LNCaP clone FGC (cell line): ENCODE measurements around the gene FRMD4A.

Experiments
- DNase-seq: peaks from one replicate; pipeline ENCODE4 v3.0.0-alpha.2; 2011; ENCODE audit warnings: low read depth
- H3K4me3 ChIP-seq: 2 replicates; pipeline ENCODE4 v1.5.1; 2011; ENCODE audit warnings: mild to moderate bottlenecking, low read depth, low read length, control low read depth
- CTCF ChIP-seq: IDR thresholded peaks from 2 replicates; pipeline ENCODE4 v1.5.1; 2012; ENCODE audit warnings: mild to moderate bottlenecking; ENCODE audit not compliant: control insufficient read depth, insufficient read depth; ENCODE audit errors: extremely low read depth

FRMD4A gene

GRCh38 chr10:13823709-13824405 lies 506.9 kb downstream of the FRMD4A start:
- TF ChIP-seq CTCF = no peak
- H3K4me3 ChIP-seq = no peak overlapping the region
- no peak for DNase-seq

GRCh38 chr10:13823096-13823708 lies 507.5 kb downstream of the FRMD4A start:
- TF ChIP-seq CTCF = no peak
- DNase-seq = no peak

GRCh38 chr10:13822490-13822889 lies 508.2 kb downstream of the FRMD4A start:
- no peak overlapping the region for H3K4me3 ChIP-seq
- no peak for TF ChIP-seq CTCF
- no peak for DNase-seq

More at GRCh38 chr10:13823096-13823708, 507.5 kb downstream of the FRMD4A start:
- H3K4me3 ChIP-seq = no peak overlapping the region

- H3K4me3 ChIP-seq = no peak overlapping the region
- no peak for TF ChIP-seq CTCF
- no peak for DNase-seq
These were observed 509.8 kb downstream of the FRMD4A start for GRCh38 chr10:13820964-13821337.

GRCh38 chr10:13820119-13820963 lies 510.4 kb downstream of the FRMD4A start:
- no peak for DNase-seq
- TF ChIP-seq CTCF = no peak
- no peak overlapping the region for H3K4me3 ChIP-seq

GRCh38 chr10:13816195-13816925 lies 514.4 kb downstream of the FRMD4A start:
- DNase-seq = peak; percentile 99
- H3K4me3 ChIP-seq = no peak overlapping the region
- no peak for TF ChIP-seq CTCF
